ENCODE results near the gene ATOSA.

The ATOSA gene

DNA sequence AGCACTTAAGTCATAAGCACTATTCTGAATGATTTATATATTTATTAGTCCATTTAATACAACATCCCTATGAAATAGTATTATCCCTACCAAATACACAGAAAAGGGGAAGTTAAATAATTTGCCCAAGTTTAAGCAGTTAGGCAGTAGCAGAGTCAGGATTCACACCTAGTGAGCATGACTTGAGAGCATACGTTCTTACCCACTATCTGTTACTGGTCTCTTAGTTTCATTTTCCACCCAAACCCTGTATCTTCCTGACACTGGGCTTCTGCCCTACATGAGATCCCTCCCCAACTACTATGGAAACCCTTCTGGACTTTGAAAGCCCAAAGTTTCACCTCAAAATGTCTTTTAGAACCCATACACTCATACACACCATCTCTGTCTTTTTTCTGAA, 4.4 kb upstream of the ATOSA start:
- no peak for DNase-seq (ENCODE audit: low read depth, low spot score)

DNA sequence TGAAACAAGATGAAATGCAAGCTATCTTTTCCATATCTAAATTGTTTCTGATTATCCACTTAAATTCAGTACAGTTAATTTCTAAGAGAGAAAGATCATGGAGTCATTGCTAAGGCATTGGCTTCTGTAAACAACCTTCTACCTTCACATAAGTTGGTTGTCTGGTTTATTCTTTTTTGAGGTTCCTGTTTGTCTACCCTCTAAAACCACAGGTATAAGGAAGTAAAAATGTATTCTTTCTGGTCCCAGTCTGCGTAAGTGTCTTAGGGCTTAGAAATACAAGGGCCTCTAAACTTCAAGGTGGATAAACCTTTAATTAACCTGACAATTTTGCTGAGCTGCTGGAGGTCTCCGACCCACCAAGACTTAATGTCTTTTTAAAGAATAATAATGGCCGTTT, 3.6 kb upstream of the ATOSA start:
- DNase-seq (ENCODE audit: low read depth, low spot score): no peak

DNA sequence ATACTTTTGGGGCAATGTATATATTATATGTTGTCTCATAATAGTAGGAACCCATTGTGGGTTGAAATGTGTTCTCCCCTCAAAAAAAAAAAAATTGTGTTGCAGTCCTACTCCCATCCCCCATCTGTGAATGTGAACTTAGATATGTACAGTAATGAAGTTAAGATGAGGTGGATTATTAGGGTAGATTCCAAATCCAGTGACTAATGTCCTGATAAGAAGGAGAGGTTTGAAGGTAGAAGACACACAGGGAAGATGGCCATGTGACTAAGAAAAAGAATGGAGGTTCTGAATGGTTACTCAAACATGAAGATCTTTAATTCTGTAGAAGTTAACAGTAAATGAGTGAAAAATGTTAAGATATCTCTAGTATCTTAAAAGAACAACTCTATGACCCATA, 3.0 kb upstream of the ATOSA start:
- DNase-seq (ENCODE audit: low read depth, low spot score): no peak

DNA sequence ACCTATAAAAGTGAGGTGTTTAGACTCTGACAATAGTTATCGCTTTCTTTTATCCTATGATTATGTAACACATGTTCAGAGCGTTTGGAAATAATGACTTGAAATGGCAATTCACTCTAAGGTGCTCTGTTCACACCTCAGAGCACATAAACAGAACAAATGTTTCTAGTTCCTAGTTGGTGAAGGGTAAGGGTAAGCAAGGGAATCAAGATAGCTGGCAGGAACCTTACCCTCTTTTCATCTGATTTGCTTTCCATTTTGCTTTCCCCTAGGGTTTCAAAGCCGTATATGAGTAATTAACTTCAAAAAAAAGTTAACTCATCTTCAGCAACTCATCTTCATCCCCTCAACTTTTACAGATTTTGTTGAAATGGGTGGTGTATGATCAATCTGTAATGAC, 2.3 kb upstream of the ATOSA start:
- DNase-seq (ENCODE audit: low read depth, low spot score): no peak

DNA sequence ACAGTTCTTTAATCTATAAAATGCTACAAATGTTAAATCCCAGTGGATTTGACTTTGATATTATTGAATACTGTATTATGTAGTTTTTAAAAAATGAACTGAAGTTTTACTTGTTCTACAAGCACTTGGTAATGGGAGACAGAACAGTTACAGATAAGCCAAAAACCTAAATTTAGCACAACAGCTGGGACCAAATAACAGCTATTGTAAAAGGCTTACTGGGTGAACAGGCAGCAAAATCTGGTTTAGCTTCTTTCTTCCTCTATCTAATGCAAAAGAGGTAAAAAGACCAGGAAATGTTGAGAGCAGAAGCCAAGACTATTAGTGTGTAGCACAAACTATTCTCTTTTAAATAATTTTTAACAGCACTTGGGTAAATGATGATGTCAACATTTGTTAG, 1.6 kb upstream of the ATOSA start:
- no peak for DNase-seq (ENCODE audit: low read depth, low spot score)

DNA sequence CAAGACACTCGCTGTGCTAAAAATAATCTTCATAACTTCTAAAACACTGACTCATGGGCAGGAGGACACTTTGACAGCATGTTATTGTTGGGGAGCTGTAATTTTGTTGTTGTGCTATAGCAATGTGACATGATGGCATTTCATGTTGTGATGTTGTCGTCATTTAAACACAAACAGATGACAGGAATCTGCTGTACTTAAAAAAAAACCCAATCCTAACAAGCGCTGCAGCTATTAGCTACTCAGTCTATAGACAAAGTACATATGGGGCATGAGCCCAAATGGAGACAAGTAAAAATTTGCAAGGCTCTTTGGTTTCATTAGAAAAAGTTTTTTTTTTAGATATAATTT, 828 bp upstream of the ATOSA start:
- no peak for DNase-seq (ENCODE audit: low read depth, low spot score)

DNA sequence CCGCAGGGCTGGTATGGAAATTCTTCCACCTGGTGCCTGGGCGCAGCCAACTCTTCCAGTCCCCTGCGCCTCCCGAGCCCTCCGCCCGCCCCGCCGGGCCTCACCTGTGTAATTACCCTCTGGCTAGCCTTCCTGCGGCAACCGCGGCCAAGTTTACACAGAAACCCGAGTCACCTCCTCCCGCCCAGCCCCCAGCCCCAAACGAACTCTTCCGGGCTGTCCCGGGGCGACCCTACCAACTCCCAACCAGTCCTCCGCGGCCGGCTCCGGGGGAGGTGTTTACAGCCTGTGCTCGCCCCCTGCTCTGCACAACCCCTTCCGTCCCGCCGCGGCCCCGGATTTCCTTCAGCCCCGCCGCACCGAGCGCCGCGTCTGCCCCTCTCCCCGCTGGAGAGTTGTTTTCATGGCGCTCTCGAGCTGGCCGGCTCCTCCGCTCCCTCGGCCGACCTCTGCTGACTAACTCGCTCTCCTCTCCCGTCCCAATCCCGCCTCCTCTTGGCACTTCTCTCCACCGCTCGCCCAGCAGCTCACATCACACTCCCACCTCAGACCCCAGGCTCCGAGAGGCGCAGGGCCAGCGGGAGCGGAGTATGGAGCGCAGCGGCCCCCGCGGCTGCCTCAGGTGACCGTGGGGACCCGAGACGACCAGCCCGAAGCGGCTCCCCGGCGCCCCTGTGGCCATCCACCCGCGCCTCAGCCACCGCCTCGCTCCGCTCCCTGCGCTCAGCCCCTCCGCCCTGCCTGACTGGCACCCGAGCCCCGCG, 538 bp downstream of the ATOSA start:
- DNase-seq (ENCODE audit: low read depth, low spot score): peak; percentile 30

DNA sequence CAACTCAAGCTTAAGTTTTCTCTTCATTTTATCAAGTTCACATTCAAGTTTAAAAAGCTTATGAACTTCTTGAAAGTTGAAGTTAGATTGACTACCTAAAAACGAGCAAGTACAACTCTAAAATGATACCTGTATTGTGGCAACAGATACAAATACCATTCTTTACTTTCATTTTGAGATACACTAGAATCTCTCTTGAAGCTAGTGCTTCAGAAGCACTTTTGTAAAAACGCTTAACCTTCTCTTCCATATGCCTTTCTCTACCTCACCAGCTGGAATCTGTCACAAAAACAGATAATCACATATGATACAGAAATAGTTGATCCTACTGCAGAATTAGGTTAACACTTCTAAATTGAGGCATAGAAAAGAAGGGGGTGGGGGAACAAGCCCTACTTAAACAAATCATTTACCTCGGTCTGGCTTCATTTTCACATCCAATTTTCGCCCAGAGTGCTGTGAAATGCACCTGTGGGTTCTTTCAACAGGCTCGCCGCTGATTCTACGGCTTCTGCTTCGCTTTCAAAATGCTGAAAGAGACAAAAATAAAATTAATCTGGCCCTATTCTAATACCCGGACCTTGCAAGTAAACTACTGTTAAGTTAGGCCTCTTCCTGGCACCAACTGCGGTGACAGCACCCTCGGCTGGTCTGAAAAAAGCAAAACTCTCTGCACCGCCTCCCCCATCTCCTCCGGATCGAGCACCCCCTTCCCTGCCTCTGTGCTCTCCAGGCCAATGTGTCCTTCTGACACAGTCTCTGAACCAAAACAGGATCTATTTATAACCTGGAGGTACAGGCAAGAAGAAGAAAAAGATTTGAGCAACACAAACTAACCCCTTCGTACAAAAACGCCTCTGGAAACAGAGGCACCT, 1.4 kb downstream of the ATOSA start:
- peak; percentile 16 for DNase-seq (ENCODE audit: low read depth, low spot score)

DNA sequence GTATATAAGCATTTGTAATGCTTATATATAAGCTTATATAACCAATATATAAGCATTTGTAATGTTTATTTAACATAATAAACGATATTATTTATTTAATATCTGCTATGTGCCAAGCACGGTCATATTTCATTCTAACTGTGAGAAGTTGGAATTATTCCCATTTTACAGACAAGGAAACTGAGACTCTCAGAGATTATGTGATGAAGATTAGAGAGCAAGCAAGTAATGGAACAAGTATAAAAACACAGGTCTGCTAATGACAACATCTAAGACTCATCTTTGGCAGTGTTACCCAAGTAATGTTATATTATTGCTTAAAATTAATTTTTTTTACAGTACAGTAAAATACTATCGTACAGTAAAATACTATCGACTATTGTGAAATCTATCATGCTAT, 4.4 kb downstream of the ATOSA start:
- no peak for DNase-seq (ENCODE audit: low read depth, low spot score)

DNA sequence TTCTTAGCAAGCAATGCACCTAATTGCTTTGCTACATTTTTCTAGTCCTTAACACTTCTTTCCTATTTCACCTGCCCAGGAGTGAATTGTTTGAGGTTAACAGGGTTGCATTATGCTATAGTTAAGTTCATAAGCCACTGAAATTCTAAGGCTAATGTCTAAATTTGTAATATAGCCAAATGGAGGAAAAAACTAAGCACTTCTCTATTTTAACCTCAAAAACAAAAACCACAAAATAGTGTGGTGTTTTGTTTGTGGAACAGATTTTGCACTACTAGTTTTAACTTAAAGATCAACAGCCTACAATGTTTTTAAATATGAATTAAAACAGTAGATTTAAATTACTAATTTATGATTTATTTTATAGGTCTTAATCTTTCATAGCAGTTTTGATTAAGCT, 5.5 kb downstream of the ATOSA start:
- no peak for DNase-seq (ENCODE audit: low read depth, low spot score)

DNA sequence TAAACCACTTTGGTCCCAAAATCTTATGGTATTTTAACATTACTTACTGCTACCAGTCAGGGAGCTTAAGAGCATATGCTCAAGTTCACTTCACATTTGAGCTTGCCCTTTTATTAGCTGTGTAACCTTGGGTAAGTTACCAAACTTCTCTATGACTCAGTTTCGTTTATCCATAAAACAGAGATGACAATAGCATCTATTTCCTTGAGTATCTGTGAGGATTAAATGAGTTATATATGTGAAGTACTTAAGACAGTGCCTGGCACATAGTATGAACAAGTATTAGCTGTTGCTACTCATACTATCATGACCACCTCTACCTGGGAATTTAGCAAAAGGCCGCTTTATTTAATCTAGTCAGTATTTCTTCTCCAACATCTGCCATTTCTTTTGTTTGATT, 5.9 kb downstream of the ATOSA start:
- no peak for DNase-seq (ENCODE audit: low read depth, low spot score)

DNA sequence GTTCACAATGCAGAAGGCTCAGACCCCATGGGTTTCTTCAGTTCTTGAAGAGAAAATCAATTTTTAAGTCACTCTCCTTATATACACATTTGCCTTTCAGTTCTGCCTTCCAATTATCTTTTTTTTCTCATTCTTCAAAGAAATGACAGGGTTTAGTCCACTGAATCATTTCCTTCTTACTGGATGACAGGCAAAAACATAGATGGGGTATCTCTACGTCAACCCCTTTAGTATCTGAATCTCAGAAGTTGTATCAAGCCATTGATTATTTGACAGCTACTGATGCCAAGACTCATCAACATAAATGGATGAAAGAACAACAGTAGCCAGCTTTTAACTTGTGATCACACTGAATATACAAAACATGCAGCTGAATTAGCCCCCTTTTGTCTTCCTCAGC, 6.5 kb downstream of the ATOSA start:
- no peak for DNase-seq (ENCODE audit: low read depth, low spot score)

DNA sequence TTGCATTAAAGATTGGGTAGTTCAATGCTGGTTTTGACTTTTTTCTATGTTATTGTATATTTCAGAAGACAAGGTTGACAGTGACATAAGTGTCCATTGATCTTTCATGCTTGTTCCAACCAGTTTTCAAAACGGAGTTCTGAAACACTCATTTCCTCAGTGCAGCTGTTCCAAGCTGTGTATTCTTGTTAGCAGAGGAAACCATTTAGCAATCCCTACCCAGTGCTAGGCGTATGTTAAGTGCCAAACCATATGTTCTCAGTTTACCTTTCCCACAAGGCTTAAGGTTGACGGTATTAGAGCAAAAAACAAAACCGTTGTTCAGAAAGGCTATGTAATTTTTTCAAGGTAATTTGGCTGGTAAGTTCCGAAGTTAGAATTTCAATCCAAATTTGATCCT, 9.1 kb downstream of the ATOSA start:
- DNase-seq (ENCODE audit: low read depth, low spot score): no peak

DNA sequence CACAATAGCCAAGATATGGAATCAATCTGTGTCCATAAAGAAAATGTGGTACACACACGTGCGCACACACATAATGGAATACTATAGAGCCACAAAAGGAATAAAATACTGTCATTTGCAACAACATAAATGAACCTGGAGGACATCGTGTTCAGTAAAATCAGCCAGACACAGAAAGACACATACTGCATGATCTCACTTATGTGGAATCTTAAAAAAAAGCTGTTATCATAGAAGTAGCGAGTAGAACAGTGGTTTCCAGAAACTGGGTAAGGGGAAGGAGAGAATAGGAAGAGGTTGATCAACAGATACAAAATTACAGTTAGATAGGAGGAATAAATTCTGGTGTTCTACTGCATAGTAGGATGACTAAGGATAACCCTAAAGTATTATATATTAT, 11.1 kb downstream of the ATOSA start:
- no peak for DNase-seq (ENCODE audit: low read depth, low spot score)

DNA sequence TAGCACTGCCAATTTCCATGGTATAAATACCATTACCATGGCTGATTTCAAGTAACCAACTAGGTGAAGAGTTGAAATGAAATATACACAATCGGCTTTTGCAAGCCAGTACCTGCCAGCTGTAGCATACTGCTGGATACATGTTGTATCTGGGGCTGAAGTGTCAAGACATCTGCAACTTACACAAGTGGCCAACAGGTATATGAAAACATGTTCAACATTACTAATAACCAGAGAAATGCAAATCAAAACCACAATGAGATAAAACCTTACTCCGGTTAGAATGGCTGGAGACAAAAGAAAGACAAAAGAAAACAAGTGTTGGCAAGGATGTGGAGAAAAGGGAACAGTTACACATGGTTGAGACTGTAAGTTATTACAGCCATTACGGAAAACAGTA, 11.6 kb downstream of the ATOSA start:
- no peak for DNase-seq (ENCODE audit: low read depth, low spot score)

DNA sequence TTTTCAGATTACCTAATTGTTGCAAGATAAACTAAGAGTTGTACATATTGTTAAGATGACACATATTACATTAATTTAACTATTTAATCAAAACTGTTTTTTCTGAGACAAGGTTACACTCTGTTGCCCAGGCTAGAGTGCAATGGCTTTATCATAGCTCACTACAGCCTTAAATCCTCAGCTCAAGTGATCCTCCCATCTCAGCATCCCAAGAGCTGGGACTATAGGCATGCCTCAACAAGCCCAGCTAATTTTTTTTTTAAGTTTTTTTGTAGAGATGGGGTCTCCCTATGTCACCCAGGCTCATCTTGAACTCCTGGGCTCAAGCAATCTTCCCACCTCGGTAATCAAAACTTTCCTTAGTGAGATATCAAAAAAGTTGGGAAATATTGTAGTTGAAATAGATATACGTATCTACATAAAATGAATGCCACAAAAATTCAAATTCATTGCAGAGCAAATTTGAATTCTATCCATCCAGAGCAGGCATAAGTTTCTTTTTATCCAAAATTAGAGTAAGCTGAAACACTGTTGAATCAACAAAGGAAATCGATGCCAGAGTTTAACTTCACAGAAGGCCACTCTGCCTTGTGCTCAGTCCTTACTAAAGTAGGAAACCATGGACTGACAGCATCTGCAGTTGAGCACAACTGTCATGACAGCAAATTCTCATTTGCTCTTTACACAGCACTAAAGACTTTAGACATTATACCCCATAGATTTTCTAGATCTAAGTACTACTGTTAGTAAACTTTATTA, 15.5 kb downstream of the ATOSA start:
- DNase-seq (ENCODE audit: low read depth, low spot score): no peak

DNA sequence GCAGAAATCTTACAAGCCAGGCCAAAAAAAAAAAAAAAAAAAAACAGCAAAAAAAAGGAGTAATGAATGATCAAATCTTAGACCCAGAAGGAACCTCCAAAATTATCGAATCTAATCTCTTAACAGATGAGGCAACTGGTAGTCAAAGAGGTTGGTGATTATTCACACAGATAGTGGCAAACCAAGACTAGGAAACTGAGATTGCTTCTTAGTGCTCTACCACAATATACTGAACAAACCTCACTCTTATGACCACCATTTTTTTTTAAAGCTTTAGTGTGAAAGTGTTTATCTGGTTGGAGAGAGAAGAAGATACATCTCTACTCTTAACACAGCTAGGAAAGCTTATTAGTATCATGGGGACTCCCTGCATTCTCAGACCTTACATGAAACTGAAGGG, 17.3 kb downstream of the ATOSA start:
- DNase-seq (ENCODE audit: low read depth, low spot score): no peak

DNA sequence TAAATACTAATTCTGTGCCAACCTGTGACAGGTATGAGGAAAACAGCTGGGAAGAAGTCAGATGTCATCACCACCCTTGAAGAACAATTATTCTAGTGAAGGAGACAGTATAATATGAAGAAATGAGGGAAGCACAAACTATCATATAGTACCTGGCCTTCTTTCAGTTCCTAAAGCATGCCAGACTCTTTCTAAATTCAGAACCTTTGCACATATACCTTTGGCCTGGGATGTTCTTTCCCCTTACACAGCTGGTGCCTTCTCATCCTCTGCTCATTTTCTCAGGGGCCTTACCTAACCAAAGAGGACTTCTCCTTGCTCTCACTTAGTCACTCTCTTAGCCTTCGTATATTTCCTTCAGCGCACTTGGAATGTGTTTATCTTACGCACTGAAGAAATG, 19.0 kb downstream of the ATOSA start:
- DNase-seq (ENCODE audit: low read depth, low spot score): no peak

DNA sequence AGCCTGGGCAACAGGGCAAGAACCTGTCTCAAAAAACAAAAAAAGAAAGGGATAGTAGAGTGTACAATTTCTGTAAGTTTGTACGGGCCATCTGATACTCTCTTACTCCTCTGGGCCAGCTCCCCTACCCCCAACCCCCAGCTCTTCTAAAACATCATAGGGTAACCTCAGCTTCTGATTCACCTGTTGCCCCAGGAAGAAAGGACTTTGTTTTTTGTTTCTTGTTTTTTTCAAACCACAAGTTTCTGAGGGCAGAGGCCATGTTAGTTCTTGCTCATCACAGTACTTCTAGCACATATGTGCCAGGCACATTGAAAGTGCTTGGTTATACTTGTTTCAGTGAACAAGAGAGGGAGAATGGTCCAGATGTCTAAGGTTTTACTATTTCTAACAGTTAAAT, 20.2 kb downstream of the ATOSA start:
- DNase-seq (ENCODE audit: low read depth, low spot score): no peak

DNA sequence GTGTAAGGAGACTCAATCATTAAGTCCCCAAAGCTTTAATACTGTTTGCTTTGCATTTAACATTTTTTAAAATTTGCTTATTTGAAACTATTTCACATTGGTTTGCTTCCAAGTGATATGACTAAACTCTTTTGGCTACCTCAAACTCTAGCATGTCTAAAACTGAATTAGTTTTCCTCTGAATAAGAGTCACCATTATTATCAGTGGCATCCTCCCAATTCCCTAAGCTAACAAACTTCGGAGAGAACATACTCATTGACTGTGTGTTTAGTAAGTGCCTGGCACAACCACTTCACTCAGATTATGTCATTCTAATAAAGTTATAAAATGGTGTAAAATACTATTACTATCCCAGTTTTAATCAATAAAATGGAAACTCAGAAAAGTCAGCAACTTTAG, 21.9 kb downstream of the ATOSA start:
- no peak for DNase-seq (ENCODE audit: low read depth, low spot score)

DNA sequence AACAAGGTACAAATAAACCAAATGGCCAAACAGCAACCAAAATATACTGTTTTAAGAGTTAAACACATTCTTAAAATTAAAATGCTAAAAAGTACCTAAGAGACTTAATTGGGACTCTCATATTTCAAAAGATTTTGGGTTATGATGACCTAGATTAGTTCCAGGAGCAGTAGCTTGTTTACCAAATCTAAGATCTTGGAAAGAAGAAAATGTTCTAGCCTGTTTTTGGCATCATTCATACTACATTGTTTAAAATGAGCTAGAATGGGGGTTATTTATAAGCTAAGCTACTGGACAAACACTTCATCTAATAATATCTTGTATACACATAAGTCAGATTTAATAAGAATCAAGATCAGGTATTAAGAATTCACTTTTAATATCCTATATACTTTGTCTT, 22.8 kb downstream of the ATOSA start:
- no peak for DNase-seq (ENCODE audit: low read depth, low spot score)

DNA sequence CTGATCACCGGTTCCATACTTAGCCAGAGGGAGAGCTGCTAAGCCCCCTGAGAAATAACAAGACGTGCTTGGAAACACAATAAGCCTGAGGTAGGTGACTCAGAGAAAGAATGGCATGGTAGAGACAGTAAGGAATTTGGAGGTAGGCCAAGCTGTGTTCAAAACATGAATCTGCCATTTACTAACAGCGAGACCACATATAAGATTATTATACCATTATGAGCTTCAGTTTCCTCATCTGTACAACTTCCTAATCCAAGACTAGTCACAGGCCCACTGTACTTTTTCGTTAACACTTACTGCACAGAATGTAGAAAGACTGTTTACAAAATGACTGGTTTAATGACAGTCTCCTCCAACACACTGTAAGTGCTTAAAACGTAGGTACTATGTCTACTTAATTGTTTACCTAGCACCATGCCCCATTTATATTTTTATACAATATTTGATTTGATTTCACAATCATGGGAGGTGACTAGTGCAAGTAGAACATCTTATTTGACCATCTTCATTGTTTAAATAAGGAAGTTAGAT, 25.7 kb downstream of the ATOSA start:
- no peak for DNase-seq (ENCODE audit: low read depth, low spot score)
